Panc1 (cell line): ENCODE data around the gene PRPF4. TPM values are rescaled to one million over a fixed set of nuclear protein-coding genes. Genes with fewer than 3 reads are reported as not detected.
"Not testable (repeated sequence)": the region's sequence is repeated elsewhere in the genome, so short reads cannot be mapped to it uniquely, and the experiment has no call there.

ENCODE experiments used
- ATAC-seq: fragments of 200-7000 bp; cut with Tn5 transposase; 2 replicates; pipeline ENCODE4 v1.9.1; 2020; ENCODE audit warnings: mild to moderate bottlenecking, moderate library complexity
- BruUV-seq: library from RNA; stranded (reverse); fragments of 400-500 nt; replicated peaks from 2 replicates; lab custom pipeline; 2021; lab: Mats Ljungman, UMichigan
- CTCF ChIA-PET: fragments of 300-600 bp; sonication (Branson Sonifier 250); formaldehyde crosslinking; loops from one replicate; lab custom pipeline; 2022; ENCODE audit warnings: antibody characterized with exemption; lab: Charles Lee
- POLR2A ChIA-PET: fragments of 300-600 bp; sonication (Branson Sonifier 250); formaldehyde crosslinking; loops from one replicate; lab custom pipeline; 2022; ENCODE audit warnings: antibody characterized with exemption; lab: Charles Lee
- DNase-seq: peaks from one replicate; pipeline ENCODE4 v3.0.0-alpha.2; 2010; ENCODE audit warnings: low read depth, low spot score
- H3K27ac ChIP-seq: 2 replicates; pipeline ENCODE4 v1.5.1; 2011; ENCODE audit warnings: mild to moderate bottlenecking, low read length, inconsistent platforms
- H3K27me3 ChIP-seq: fragments of 200-500 bp; sonication (Bioruptor generic); 2 replicates; pipeline ENCODE4 v1.6.0; 2014; ENCODE audit warnings: low read length, inconsistent platforms; ENCODE audit not compliant: control insufficient read depth, insufficient read depth
- H3K36me3 ChIP-seq: fragments of 200-500 bp; sonication (Bioruptor generic); 2 replicates; pipeline ENCODE4 v1.5.1; 2014; ENCODE audit warnings: inconsistent platforms, mild to moderate bottlenecking, low read length, moderate library complexity; ENCODE audit not compliant: control insufficient read depth, insufficient read depth
- H3K4me1 ChIP-seq: 2 replicates; pipeline ENCODE4 v1.5.1; 2011; ENCODE audit warnings: inconsistent platforms, mild to moderate bottlenecking, low read length, moderate library complexity; ENCODE audit not compliant: control insufficient read depth, insufficient read depth
- H3K4me3 ChIP-seq, 2 experiments: 2 replicates each; pipeline ENCODE4 v1.5.1; 2011 to 2012; ENCODE audit warnings: low read depth in 2 of 2, low read length in 2 of 2, mild to moderate bottlenecking in 2 of 2, inconsistent platforms in 1 of 2, moderate library complexity in 1 of 2
- H3K9me3 ChIP-seq: fragments of 200-500 bp; sonication (Bioruptor generic); 2 replicates; pipeline ENCODE4 v1.5.1; 2014; ENCODE audit warnings: low read depth, mild to moderate bottlenecking, inconsistent platforms, low read length, moderate library complexity; ENCODE audit not compliant: control insufficient read depth, insufficient read depth
- CTCF ChIP-seq: fragments of 450-650 bp; IDR thresholded peaks from 2 replicates; pipeline ENCODE4 v1.5.1; 2017; ENCODE audit warnings: mild to moderate bottlenecking
- POLR2AphosphoS5 ChIP-seq: IDR thresholded peaks from 2 replicates; pipeline ENCODE4 v1.6.1; 2012; ENCODE audit warnings: mild to moderate bottlenecking, low read depth, low read length, moderate library complexity
- REST ChIP-seq, 2 experiments: IDR thresholded peaks; 2 replicates each; pipeline ENCODE4 v1.6.1; 2011 to 2012; ENCODE audit warnings: low read depth in 2 of 2, control low read depth in 1 of 2, low read length in 1 of 2, mild to moderate bottlenecking in 1 of 2, moderate library complexity in 1 of 2; ENCODE audit not compliant: insufficient read depth in 1 of 2
- SIN3A ChIP-seq: IDR thresholded peaks from 2 replicates; pipeline ENCODE4 v1.6.1; 2012; ENCODE audit warnings: low read depth, mild to moderate bottlenecking, low read length, moderate library complexity, borderline replicate concordance; ENCODE audit not compliant: insufficient read depth
- TCF7L2 ChIP-seq: IDR thresholded peaks from 2 replicates; pipeline ENCODE4 v1.6.1; 2011; ENCODE audit warnings: mild to moderate bottlenecking, low read depth, low read length, inconsistent platforms
- in situ Hi-C: cut with HindIII; loops from 2 replicates; pipeline ENCODE4 v1.10.0; 2016; ENCODE audit warnings: low sequenced_read_pairs, low pct_unique_long_range_greater_than_20kb
- intact Hi-C: fragments of 100-400 bp; cut with micrococcal nuclease; formaldehyde crosslinking; loops from one replicate; pipeline ENCODE4 v1.10.0; 2022; ENCODE audit not compliant: unreplicated experiment
- total RNA-seq: library from RNA; stranded (reverse); gene quantifications from one replicate; pipeline ENCODE4 v1.2.1, GENCODE V29; 2021; ENCODE audit not compliant: unreplicated experiment

PRPF4 gene
- total RNA-seq, 1 experiment from 2014 or later: 28.9 TPM

GRCh38 chr9:113293285-113293878 lies 17.9 kb downstream of the PRPF4 start:
- intact Hi-C loops: no loop called here
- DNase-seq (no peak), ATAC-seq (no peak)
- Histone ChIP-seq H3K27ac (no peak overlapping the region), H3K4me3 (no peak overlapping the region), H3K4me1 (no peaks in the 10 kb centered on the region), H3K36me3 (peaks cover 8% of the 10 kb centered on the region), H3K27me3 (no peaks in the 10 kb centered on the region), H3K9me3 (no peaks in the 10 kb centered on the region)
- no TSS peak for BruUV-seq
- TF ChIP-seq TCF7L2 (no peak), SIN3A (no peak), POLR2AphosphoS5 (no peak)
- POLR2A ChIA-PET: no interaction called here
- CTCF ChIA-PET: no interaction called here
- in situ Hi-C loops: no loop called here

- POLR2A ChIA-PET, H3K4me1 ChIP-seq, intact Hi-C loops, H3K27me3 ChIP-seq, ATAC-seq, H3K36me3 ChIP-seq, in situ Hi-C loops, DNase-seq, BruUV-seq, H3K9me3 ChIP-seq, H3K4me3 ChIP-seq, H3K27ac ChIP-seq: not testable (repeated sequence)
- CTCF ChIA-PET: interaction anchor here (1.0 kb wide), 1 partner anchor 21 kb away, joined by 3 read pairs; the partner anchor contains the start of genes CDC26 and PRPF4
Measured at GRCh38 chr9:113296247-113296646, 20.8 kb downstream of the PRPF4 start.

GRCh38 chr9:113296796-113297558 lies 21.5 kb downstream of the PRPF4 start:
- DNase-seq (no peak), ATAC-seq (no peak)
- in situ Hi-C loops: no loop called here
- ChIA-PET CTCF (interaction anchor here (0.6 to 1.0 kb wide), 2 partner anchors 22 to 166 kb away, joined by 3 to 4 read pairs; partner anchors contain the start of genes CDC26 and PRPF4), POLR2A (no interaction called here)
- no peak for TF ChIP-seq TCF7L2
- no peak for TF ChIP-seq REST (IDR thresholded peaks at IDR 0.05; ENCODE audit: insufficient read depth in 1 of 2, low read depth in 2 of 2, low read length in 1 of 2)
- no peak for TF ChIP-seq SIN3A
- no peak for TF ChIP-seq POLR2AphosphoS5
- TF ChIP-seq CTCF: no peak
- Histone ChIP-seq H3K9me3 (no peaks in the 10 kb centered on the region), H3K27me3 (no peaks in the 10 kb centered on the region; the same call in 1 of the 2 replicates), H3K36me3 (no peaks in the 10 kb centered on the region), H3K27ac (no peak overlapping the region), H3K4me3 (no peak overlapping the region), H3K4me1 (no peaks in the 10 kb centered on the region)
- intact Hi-C loops: no loop called here
- no TSS peak for BruUV-seq
